GM18511 (cell line): ENCODE data around the gene RPL18A.
"Not testable (repeated sequence)": the region's sequence is repeated elsewhere in the genome, so short reads cannot be mapped to it uniquely, and the experiment has no call there.

Source experiments
- ATAC-seq: cut with Tn5 transposase; IDR thresholded peaks from one replicate; pipeline ENCODE4 v1.9.1; 2021; ENCODE audit warnings: mild to moderate bottlenecking, moderate library complexity; ENCODE audit not compliant: unreplicated experiment

The RPL18A gene

DNA sequence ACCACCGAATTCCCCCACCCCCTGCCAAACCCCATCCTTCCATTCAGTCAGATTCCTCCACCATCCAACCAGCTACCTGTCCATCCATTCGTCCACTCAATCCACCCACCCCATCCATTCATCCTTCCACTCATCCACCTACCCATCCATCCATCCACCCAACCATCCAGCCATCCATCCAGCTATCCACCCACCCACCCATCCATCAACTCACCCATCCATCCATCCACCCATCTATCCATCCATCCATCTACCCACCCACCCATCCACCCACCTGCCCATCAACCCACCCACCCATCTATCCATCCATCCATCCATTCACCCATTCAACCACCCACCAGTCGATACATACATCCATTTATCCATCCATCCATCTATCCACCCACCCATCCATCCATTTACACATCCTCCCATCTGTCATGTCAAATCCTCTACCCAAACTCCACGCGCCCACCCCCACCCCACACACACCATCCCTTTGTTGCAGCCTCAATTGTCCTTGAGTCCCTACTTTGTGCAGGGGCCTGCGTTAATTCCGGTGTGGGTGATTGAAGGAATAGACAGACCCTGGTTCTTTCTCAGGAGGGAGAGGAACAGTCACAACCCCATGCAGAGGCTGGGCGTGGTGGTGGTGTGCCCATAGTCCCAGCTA is 6.7 kb downstream of the RPL18A start:
- no peak for ATAC-seq

DNA sequence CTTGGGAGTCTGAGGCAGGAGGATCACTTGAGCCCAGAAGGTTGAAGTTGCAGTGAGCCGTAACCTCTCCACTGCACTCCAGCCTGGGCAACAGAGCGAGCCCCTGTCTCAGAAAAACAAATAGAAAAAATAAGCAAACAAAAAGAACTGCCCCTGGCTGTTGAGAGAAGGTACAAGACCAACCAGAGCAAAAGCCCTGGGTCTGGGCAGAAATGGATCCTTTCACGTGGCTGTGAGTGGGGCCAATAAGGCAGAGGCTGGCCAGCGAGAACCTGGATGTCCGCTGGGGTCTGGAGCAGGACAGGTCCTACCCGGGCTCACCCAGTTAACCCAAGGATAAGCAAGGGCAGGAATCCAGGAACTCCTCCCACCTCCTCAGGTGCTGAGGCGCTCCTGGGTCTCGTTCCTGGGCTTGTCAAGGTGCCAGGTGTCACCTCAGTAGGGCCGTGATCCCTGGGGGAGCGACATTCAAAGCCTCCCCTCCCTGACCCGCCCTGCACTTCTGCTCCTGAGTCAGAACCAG is 7.3 kb downstream of the RPL18A start:
- ATAC-seq, result no peak

DNA sequence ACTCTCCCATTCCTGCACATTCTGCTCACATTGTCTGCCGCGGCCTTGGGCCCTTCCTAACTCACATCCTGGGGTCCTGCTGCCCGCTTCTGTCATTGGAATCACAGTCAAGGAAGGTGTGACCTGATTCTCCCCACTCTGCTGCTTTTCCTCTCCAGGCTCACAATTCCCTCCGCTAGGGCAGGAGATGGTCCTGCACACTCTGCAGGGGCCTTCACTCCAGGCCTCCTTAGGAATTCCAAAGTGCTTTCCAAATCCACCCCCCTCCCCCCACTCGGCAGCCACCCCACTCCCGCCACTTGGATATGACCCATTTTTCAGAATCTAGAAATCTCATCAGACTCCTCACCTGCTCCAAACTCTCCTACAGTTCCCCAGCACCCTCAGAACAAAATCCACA is 9.0 kb downstream of the RPL18A start:
- ATAC-seq, result no peak

DNA sequence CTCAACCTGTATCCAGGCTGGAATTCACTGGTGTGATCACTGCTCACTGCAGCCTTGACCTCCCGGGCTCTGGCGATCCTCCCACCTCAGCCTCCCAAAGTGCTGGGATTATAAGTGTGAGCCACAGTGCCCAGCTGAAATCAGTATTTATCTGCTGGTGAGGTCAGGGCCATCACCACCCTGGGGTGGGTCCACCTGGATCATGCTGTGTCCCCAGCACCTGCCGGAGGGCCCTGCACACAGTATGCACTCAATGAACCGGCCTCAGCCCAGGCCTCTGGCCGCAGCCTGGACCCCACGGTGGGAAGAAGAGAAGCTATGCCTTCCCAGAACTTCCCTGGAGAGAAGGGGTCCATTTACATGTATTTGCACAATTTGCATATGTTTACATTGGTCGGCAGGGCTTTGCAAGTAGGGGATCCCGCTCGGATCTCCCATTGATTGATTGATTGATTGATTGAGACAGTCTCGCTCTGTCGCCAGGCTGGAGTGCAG is 9.5 kb downstream of the RPL18A start:
- ATAC-seq, result no peak

DNA sequence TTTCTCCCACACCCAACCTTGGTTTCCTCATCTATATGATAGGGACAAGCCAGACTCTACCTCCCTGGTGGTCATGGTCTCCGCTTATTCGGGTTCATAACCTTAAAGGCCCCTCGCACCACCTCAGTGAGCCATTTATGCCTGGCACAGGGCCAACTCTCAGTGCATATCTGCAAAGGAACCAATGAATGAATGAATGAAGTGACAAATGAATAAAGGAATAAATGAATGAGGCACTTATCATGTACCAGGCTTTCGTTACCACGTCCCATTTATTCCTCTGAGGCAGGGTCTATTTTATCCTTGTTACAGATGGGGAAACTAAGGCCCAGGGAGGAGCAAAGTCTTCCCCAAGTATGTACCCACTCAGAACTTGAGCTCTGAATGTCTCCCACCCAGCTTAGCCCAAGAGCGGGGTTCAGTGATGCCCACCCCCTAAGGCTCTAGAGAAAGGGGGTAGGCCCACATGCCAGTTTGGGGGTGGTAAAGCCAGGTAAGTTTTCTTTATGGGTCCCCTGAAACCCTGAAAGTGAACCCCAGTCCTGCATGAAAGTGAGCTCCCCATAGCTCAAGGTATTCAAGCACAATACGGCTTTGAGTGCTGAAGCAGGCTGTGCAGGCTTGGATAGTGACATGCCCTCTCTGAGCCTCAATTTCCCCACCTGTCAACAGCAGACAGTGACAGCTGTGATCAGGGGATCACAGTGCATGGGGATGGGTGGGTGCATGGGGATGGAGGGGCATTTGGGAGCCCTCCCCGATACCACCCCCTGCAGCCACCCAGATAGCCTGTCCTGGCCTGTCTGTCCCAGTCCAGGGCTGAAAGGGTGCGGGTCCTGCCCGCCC is 11.5 kb downstream of the RPL18A start:
- no peak for ATAC-seq

DNA sequence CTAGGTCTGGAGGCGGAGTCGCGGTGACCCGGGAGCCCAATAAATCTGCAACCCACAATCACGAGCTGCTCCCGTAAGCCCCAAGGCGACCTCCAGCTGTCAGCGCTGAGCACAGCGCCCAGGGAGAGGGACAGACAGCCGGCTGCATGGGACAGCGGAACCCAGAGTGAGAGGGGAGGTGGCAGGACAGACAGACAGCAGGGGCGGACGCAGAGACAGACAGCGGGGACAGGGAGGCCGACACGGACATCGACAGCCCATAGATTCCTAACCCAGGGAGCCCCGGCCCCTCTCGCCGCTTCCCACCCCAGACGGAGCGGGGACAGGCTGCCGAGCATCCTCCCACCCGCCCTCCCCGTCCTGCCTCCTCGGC is 12.2 kb downstream of the RPL18A start, which contains the start of gene SLC5A5:
Gene SLC5A5, plus strand, starts transcription at position 68 of the 373 bp plus-strand sequence. CDS start 375 bp downstream, outside the sequence.
- no peak for ATAC-seq

DNA sequence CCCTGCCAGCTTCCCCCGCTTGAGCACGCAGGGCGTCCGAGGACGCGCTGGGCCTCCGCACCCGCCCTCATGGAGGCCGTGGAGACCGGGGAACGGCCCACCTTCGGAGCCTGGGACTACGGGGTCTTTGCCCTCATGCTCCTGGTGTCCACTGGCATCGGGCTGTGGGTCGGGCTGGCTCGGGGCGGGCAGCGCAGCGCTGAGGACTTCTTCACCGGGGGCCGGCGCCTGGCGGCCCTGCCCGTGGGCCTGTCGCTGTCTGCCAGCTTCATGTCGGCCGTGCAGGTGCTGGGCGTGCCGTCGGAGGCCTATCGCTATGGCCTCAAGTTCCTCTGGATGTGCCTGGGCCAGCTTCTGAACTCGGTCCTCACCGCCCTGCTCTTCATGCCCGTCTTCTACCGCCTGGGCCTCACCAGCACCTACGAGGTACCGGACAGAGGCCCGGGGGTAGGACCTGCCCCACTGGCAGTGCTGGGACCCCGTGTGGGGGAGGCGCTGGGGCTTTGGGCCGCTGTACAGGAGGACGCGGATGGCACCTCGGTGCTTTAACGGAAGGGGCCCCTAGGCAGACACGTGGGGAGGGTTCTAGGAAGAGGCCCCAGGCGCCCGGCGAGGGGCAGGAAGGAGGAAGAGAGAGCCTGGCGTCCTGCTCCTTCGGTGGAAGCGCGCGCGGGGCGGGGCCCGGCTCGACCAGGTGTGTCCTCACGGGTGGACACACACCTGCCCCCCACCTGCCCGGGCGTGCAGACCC is 12.7 kb downstream of the RPL18A start:
- no peak for ATAC-seq

DNA sequence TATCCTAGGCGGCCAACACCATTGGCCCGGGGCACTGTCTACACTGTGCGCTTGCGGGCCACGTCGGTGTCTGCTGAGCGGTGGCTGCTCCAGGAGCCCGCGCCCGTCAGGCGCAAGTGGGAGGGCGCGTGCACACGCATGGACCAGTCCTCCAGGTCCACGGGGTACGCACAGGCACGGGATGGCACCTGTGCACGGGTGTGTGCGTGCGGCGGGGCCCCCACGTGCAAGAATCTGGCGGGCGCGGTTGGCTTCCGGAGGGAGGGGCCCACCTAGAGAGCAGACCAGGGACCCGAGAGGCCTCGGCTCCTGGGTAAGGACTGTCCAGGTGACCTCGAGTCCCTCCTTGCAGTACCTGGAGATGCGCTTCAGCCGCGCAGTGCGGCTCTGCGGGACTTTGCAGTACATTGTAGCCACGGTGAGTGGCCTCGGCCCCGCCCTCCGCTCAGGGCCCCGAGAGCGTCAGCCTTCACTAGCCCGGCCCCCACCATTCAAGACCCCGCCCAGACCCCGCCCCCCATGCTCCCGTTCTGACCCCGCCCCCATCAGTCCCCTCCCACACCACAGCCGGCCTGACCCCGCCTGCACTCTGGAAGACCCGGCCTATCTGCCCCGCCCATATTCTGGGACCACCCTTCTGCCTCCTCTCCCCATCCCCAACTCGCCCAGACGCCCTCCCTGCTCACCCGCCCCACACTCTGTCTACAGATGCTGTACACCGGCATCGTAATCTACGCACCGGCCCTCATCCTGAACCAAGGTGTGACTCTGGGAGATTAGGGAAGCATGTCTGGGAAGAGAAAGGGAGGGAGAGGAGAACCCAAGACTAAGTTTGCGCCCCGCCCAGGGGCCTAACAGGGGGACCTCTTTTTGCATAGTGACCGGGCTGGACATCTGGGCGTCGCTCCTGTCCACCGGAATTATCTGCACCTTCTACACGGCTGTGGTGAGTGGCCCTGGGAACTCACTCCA is 14.4 kb downstream of the RPL18A start:
- no peak for ATAC-seq

DNA sequence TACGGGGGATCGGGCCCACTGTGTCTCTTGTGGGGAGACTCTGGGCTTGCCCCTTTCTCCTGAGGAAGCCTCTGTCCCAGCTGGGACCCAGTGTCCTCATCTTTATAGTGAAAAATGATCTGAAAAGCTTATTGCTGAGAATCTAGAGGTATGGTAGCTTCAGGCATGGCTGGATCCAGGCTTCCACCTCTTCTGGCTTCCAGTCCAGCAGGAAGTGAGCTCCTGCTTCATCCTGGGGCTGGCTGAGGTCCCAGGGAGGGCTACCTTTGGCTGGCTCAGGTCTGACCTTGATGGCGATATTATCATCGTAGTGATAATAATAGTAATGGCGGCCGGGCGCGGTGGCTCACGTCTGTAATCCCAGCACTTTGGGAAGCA is 15.0 kb downstream of the RPL18A start:
- no peak for ATAC-seq

DNA sequence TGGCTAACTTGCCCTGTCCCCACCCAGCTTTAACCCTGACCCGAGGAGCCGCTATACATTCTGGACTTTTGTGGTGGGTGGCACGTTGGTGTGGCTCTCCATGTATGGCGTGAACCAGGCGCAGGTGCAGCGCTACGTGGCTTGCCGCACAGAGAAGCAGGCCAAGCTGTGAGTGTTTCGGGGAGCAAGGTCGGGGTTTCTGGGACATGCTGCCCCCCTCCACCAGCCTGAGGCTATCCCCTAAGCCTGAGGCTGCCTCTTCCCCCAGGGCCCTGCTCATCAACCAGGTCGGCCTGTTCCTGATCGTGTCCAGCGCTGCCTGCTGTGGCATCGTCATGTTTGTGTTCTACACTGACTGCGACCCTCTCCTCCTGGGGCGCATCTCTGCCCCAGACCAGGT is 18.0 kb downstream of the RPL18A start:
- ATAC-seq, result no peak

DNA sequence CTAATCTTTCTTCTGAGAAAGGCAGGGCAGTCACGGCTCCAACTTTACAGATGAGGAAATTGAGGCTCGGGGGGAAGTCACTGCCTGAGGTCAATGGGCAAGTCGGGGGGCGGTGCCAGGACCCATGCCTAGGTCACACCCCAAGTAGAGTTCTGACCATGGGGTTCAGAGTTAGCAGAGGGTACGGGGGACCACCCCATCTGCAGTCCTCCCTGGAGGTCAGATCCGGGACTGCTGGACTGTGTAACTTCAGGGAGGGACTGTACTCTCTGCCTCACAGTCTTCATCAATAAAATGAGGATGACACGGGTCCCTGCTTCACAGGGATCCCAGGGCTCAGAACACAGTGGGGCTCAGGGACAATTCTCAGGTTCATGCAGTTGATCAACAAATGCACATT is 19.8 kb downstream of the RPL18A start:
- no peak for ATAC-seq

DNA sequence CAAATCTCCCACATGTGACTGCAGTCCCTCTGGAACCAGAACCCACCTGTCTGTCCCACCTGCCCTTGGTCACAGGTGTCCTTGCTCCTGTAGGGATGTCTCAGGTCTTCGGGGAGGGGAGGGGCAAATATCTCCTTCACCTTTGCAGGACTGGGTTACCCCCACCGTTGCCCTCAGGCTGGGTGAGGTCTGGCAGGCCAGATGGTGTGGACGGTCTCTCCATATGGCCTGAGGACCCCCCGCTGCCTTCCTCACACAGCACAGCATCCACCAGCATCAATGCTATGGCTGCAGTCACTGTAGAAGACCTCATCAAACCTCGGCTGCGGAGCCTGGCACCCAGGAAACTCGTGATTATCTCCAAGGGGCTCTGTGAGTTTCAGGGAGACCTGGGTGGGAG is 22.0 kb downstream of the RPL18A start:
- ATAC-seq, result no peak

DNA sequence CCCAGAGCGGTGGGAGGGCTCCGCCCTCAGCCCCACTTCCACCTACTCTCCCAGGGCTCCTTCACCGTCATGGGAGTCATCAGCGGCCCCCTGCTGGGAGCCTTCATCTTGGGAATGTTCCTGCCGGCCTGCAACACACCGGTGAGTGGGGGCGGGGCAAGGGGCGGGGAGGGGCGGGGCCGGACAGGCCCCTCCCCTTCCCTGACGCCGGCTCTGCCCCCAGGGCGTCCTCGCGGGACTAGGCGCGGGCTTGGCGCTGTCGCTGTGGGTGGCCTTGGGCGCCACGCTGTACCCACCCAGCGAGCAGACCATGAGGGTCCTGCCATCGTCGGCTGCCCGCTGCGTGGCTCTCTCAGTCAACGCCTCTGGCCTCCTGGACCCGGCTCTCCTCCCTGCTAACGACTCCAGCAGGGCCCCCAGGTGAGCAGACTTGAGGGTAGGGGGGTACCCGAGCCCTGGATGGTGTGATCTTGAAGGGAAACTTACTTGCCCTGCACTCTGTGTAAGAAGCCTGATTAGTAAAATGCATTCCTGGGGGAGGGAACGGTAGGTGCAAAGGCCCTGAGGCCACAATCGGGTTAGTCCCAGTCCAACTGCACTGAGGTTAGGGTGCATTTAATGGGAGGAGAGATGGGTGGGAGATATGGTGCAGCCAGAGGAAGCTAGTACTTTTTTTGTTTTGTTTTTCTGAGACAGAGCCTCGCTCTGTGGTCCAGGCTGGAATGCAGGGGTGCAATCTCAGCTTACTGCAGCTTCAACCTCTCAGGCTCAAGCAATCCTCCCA is 24.1 kb downstream of the RPL18A start:
- ATAC-seq, result no peak

DNA sequence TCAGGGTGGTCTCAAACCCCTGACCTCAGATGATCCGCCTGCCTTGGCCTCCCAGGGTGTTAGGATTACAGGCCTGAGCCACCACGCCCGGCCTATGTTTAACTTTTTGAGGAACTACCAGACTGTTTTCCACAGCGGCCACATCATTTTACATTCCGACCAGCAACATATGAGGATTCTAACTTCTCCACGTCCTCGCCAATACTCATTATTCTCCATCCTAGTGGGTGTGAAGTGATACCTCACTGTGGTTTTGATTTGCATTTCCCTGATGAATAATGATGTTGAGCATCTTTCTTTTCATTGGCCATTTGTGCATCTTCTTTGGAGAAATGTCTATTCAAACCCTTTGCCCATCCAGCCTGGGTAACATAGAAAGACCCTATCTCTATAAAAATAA is 26.8 kb downstream of the RPL18A start:
- no peak for ATAC-seq

DNA sequence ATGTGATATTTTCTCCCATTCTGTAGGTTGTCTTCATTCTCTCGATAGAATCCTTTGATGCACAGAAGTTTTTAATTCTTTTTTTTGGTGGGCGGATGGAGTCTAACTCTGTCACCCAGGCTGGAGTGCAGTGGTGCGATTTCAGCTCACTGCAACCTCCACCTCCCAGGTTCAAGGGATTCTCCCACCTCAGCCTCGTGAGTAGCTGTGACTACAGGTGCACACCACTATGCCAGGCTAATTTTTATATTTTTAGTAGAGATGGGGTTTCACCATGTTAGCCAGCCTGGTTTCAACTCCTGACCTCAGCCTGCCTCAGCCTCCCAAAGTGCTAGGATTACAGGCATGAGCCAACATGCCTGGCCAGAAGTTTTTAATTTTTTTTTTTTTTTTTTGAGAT is 27.5 kb downstream of the RPL18A start:
- not testable (repeated sequence) for ATAC-seq

DNA sequence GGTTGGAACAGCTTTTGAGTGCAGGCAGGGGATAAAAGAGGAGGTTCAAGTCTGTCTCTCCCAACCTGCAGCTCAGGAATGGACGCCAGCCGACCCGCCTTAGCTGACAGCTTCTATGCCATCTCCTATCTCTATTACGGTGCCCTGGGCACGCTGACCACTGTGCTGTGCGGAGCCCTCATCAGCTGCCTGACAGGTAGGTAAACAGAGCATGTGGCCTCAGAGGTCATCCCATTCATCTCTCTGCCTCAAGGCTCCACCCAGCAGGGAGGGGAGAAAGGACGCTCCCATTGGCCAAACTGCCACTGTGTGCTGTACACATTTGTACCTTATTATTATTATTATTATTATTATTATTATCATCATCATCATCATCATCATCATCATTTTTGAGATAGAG is 28.6 kb downstream of the RPL18A start:
- no peak for ATAC-seq

DNA sequence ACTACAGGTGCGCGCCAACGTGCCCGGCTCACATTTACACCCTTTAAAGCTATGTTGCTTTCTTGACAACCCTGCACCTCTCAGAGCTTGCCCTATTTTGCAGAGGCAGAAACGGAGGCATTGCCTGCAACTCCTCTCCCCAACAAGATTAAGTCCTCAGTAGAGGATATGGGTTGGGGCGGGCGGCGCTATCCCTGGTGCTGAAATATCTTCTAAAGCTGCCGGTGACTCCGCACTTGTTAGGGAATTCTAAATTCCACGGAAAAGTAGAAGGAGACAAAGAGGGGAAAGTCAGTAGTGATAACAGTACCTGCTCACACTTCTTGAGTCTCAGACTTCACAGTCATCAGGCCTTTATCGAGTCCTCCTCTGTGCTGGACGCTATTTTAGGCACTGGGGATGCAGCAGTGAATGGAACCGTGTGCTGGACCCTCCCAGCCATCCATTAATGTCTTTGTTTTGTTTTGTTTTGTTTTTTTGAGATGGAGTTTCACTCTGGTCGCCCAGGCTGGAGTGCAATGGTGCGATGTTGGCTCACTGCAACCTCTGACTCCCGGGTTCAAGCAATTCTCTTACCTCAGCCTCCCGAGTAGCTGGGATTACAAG is 30.0 kb downstream of the RPL18A start:
- no peak for ATAC-seq

DNA sequence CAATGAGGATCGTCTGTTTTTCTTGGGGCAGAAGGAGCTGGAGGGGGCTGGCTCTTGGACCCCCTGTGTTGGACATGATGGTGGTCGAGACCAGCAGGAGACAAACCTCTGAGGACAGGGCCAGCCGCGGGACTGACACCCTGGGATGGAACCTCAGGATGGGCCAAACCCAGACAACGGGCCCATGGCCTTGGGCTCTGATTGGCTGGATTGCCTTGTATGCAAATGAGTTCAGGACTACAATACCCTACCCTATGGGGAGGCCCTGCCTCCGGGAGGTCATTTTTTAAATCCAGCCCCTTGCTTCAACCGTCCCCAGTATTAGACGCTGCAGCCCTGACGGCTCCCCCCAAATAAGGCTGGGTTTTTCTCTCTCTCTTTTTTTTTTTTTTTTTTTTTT is 34.1 kb downstream of the RPL18A start:
- no peak for ATAC-seq

DNA sequence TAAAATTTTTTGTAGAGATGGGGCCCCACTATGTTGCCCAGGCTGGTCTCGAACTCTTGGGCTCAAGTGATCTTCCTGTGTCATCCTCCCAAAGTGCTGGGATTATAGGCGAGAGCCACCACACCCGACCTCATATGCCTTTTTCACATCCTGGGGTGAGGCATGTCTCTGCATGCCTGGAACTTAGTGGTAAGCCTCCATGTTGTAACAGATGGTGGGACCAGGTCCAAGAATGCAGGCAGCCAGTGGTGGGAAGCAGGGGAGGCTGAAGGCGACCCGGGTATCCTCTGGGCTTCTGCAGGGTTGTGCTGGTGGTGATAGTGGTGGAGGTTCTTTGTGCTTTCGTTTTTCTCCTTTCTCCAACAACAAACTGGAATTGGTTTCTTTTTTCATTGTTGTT is 43.0 kb downstream of the RPL18A start:
- ATAC-seq, result no peak
